Pancreas (tissue), 10 donors: Measurements from ENCODE around the gene BTBD17. TPM values are rescaled to one million over a fixed set of nuclear protein-coding genes. Genes with fewer than 3 reads are reported as not detected.
A peak's percentile ranks its signal among the peaks of the same experiment; 100 is the strongest.

ENCODE experiments used
- ATAC-seq, 4 donors: fragments of 200-7000 bp; cut with Tn5 transposase; one replicate each; pipeline versions ENCODE4 v1.8.0 to v1.9.1; 2020; ENCODE audit warnings: mild to moderate bottlenecking in 4 of 4, moderate library complexity in 4 of 4
- DNase-seq, 6 donors: peaks; one replicate each; pipeline ENCODE4 v3.0.0-alpha.2; 2020
- FAIRE-seq: peaks from 2 replicates; lab custom pipeline; 2012; peaks lifted over from hg19 to GRCh38; lab: Jason Lieb, UNC
- H3K27ac ChIP-seq, 4 donors: fragments of 200-600 bp; sonication (generic); 1 replicate in 3 of 4; 2 replicates in 1 of 4; pipeline versions ENCODE4 v1.5.0 to v1.8.0; 2020
- H3K27me3 ChIP-seq, 4 donors: fragments of 200-600 bp; one replicate each; pipeline ENCODE4 v1.8.0; 2021
- H3K36me3 ChIP-seq, 3 donors: fragments of 200-600 bp; sonication (generic) in 1 of 3; one replicate each; pipeline versions ENCODE4 v1.5.0 to v1.8.0; 2020 to 2021
- H3K4me1 ChIP-seq, 3 donors: fragments of 200-600 bp; one replicate each; pipeline ENCODE4 v1.8.0; 2021
- H3K4me3 ChIP-seq, 4 donors: fragments of 200-600 bp; sonication (generic) in 2 of 4; one replicate each; pipeline versions ENCODE4 v1.5.0 to v1.8.0; 2020 to 2021
- H3K9me3 ChIP-seq, 4 donors: fragments of 200-600 bp; one replicate each; pipeline ENCODE4 v1.8.0; 2021
- CTCF ChIP-seq, 4 donors: fragments of 200-600 bp; sonication (generic) in 3 of 4; IDR thresholded peaks; one replicate each; pipeline versions ENCODE4 v1.5.0 to v1.8.0; 2021; ENCODE audit warnings: antibody characterized with exemption in 4 of 4
- WGBS, 2 donors: extraction: QIAGEN DNeasy Blood & Tissue Kit; methylation state at CpG; one replicate each; pipeline ENCODE4 v1.1.7; 2013; 5-methylcytosine and 5-hydroxymethylcytosine counted together
- intact Hi-C, 3 donors: fragments of 100-400 bp; cut with DNase I; formaldehyde crosslinking; loops; one replicate each; pipeline versions ENCODE4 v1.11.1 to v1.14.2; 2022
- polyA plus RNA-seq, 2 donors: library from polyadenylated mRNA; stranded (reverse); fragments of 200-250 nt; gene quantifications; one replicate each; pipeline ENCODE4 v1.2.3, GENCODE V29; 2013
- total RNA-seq, 6 donors: library from RNA; stranded (reverse); fragmentation: NEBNext Ultra II Directional in 4 of 6; extraction: Animal tissue kit (Norgen Biotek cat#: 25700) in 4 of 6; gene quantifications; one replicate each; pipeline versions ENCODE4 v1.2.1 to v1.2.4, GENCODE V29; 2021 to 2023
- donor health status: healthy with polysubstance abuse.
- donor health status: DM: no; HTN: no; CAD: no; lungs with moderate emphysema.
- donor health status: DM: no; HTN: no; CAD: no.
- donor health status: control.
- donor health status: control.
- donor health status: Bipolar disorder and iron deficiency.
- donor health status: DM: yes; HTN: yes; CAD: no.
- donor health status: DM: no; HTN: no; CAD: no.
- donor health status: DM: no; HTN: no; CAD: no.
- donor health status: DM: yes; HTN: yes; CAD: no.

BTBD17 gene
- total and polyA plus RNA-seq, 8 donors: 0.08 to 1.7 (median 0.17) TPM

DNA sequence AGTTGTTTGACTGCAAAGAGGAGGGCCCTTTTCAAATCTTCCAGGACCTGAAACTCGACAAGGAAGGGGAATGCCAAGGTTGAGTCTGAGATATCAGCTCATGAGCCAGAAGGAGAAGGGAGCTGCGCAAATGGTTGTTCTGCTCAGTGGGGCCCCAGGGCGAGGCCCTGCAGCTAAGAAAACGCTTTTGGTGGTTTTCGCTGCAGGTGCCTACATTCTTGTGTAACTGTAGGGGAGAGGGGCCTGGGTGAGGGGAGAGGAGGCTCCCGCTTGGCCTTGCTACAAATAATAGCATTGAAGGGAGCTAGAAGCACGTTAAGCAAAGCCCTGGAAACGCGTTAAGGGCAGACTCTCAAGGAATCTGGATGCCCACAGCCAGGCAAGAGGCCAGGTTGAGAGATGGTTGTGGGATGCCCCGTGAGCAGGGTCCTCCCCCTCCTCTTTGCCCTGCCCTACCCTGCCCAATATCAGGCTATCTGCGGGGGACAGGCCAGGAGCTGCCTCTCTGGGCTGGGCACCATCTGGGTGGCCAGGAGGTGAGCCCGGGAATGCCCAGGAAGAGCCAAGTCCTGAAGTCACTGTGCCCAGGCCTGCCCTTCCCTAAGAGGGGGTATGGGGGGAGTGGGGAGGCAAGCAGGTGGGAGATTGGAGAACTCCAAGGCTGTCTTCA lies 27.6 kb upstream of the BTBD17 start:
- no peaks in the 10 kb centered on the region for H3K27me3 ChIP-seq
- intact Hi-C loops: no loop called here
- no peak for TF ChIP-seq CTCF (IDR thresholded peaks at IDR 0.05)

GRCh38 chr17:74387365-74388218 lies 25.9 kb upstream of the BTBD17 start:
- DNase-seq: peak in 1 of 6 donors; percentile 35
- 78 to 82% methylated on average over 17 of the region's 17 CpGs for WGBS, 2 donors
- H3K27me3 ChIP-seq: no peaks in the 10 kb centered on the region
- TF ChIP-seq CTCF (IDR thresholded peaks at IDR 0.05): peak in 1 of 4 donors; percentile 11
- ATAC-seq: peak in 3 of 4 donors; percentile 55 to 82 (median 60)
- no peaks in the 10 kb centered on the region for H3K4me1 ChIP-seq
- no peaks in the 10 kb centered on the region for H3K36me3 ChIP-seq
- FAIRE-seq: no peak
- H3K4me3 ChIP-seq: no peak overlapping the region
- intact Hi-C loops: no loop called here
- no peaks in the 10 kb centered on the region for H3K9me3 ChIP-seq
- no peak overlapping the region for H3K27ac ChIP-seq

More for the DNA sequence above, 27.6 kb upstream of the BTBD17 start:
- Histone ChIP-seq H3K4me1 (no peaks in the 10 kb centered on the region), H3K27ac (no peak overlapping the region), H3K9me3 (no peaks in the 10 kb centered on the region), H3K36me3 (no peaks in the 10 kb centered on the region), H3K4me3 (no peak overlapping the region)
- FAIRE-seq (no peak), DNase-seq (peak in 1 of 6 donors; percentile 26), ATAC-seq (no peak)
- 87 to 92% methylated on average over 12 of the region's 12 CpGs for WGBS, 2 donors

DNA sequence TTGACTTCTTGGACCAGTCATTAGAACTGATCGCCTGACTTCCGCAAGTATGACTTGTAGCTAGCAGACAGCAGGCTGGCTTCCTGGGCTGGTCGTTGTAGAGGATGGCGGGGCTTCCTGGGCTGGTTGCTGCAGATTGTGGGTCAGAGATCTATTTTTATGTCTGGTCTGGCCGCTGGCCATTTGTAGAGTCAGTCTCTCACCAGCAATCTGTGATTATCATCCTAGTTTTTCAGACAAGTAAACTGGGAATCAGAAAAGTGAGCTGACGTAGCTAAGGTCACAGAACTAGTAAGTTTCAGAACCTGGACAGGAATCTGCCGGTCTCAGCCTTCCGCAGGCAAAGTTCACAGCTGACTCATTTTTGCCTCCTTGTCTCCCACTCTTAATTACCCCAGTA lies 24.7 kb upstream of the BTBD17 start:
- H3K9me3 ChIP-seq: no peaks in the 10 kb centered on the region
- no peak overlapping the region for H3K4me3 ChIP-seq
- FAIRE-seq (no peak), ATAC-seq (no peak), DNase-seq (peak in 1 of 6 donors; percentile 10)
- WGBS, 2 donors: 76 to 82% methylated on average over 8 of the region's 8 CpGs
- intact Hi-C loops: no loop called here
- no peak overlapping the region for H3K27ac ChIP-seq
- no peaks in the 10 kb centered on the region for H3K4me1 ChIP-seq
- H3K27me3 ChIP-seq: no peaks in the 10 kb centered on the region
- TF ChIP-seq CTCF (IDR thresholded peaks at IDR 0.05): no peak
- H3K36me3 ChIP-seq: no peaks in the 10 kb centered on the region

DNA sequence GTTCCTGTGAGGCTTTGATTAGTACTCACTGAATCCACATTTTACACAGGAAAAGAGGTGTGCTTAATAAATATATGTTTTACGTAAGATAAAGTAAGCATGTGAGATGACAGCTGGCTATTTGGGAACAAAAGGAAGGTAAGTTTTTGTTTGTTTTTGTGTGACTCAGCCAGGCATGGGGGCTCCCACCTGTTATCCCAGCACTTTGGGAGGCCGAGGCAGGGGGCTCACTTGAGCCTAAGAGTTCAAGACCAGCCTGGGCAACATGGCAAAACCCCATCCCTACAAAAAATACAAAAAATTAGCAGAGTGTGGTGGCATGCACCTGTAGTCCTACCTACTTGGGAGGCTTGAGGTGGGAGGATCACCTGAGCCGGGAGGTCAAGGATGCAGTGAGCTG lies 23.5 kb upstream of the BTBD17 start:
- FAIRE-seq (no peak), ATAC-seq (no peak), DNase-seq (peak in 1 of 6 donors; percentile 8)
- H3K27me3 ChIP-seq: no peaks in the 10 kb centered on the region
- peaks cover 1 to 2% (median 2%) of the 10 kb centered on the region in 3 donors for H3K4me1 ChIP-seq
- no peak for TF ChIP-seq CTCF (IDR thresholded peaks at IDR 0.05)
- 89 to 91% methylated on average over 3 of the region's 3 CpGs for WGBS, 2 donors
- intact Hi-C loops: no loop called here
- no peaks in the 10 kb centered on the region for H3K9me3 ChIP-seq
- H3K4me3 ChIP-seq: no peak overlapping the region
- H3K27ac ChIP-seq: no peak overlapping the region
- H3K36me3 ChIP-seq: no peaks in the 10 kb centered on the region
